Thyroid gland (tissue), 4 donors: ENCODE measurements around the gene MFAP4. TPM values are rescaled to one million over a fixed set of nuclear protein-coding genes. Genes with fewer than 3 reads are reported as not detected.

ENCODE experiments used
- DNase-seq, 2 donors: peaks; one replicate each; pipeline ENCODE4 v3.0.0-alpha.2; 2019
- H3K27ac ChIP-seq, 3 donors: fragments of 200-600 bp; sonication (generic); 1 replicate in 2 of 3; 2 replicates in 1 of 3; pipeline ENCODE4 v1.5.1; 2016 to 2019; ENCODE audit warnings: mild to moderate bottlenecking in 1 of 3, moderate library complexity in 1 of 3
- H3K27me3 ChIP-seq: fragments of 200-600 bp; sonication (generic); one replicate; pipeline ENCODE4 v1.5.1; 2019
- H3K36me3 ChIP-seq, 2 donors: fragments of 200-600 bp; sonication (generic); one replicate each; pipeline ENCODE4 v1.5.1; 2016 to 2019
- H3K4me1 ChIP-seq, 2 donors: fragments of 200-600 bp; sonication (generic); one replicate each; pipeline ENCODE4 v1.5.1; 2017 to 2019
- H3K4me3 ChIP-seq, 3 donors: fragments of 200-600 bp; sonication (generic); replicated peaks in 1 of 3; 1 replicate in 2 of 3; 2 replicates in 1 of 3; pipeline ENCODE4 v1.5.1; 2016; ENCODE audit warnings: mild to moderate bottlenecking in 1 of 3
- H3K9me3 ChIP-seq: fragments of 200-600 bp; sonication (generic); one replicate; pipeline ENCODE4 v1.5.1; 2017
- CTCF ChIP-seq, 6 experiments: fragments of 200-600 bp in 3 of 6; fragments of 450-650 bp in 3 of 6; sonication (generic) in 3 of 6; IDR thresholded peaks; one replicate each; pipeline ENCODE4 v1.5.1; 2016 to 2019; ENCODE audit warnings: antibody characterized with exemption in 6 of 6, mild to moderate bottlenecking in 2 of 6, inconsistent platforms in 1 of 6, moderate library complexity in 1 of 6
- POLR2A ChIP-seq, 2 donors: fragments of 450-650 bp; IDR thresholded peaks; one replicate each; pipeline ENCODE4 v1.6.1; 2017; ENCODE audit warnings: antibody characterized with exemption in 2 of 2, mild to moderate bottlenecking in 2 of 2, moderate library complexity in 1 of 2
- WGBS, 2 donors: methylation state at CpG; one replicate each; pipeline ENCODE4 v1.1.5; 2017; 5-methylcytosine and 5-hydroxymethylcytosine counted together
- intact Hi-C: fragments of 100-400 bp; cut with DNase I; formaldehyde crosslinking; loops from one replicate; pipeline ENCODE4 v1.15.1; 2023
- total RNA-seq, 4 donors: library from RNA; depleted of rRNA; stranded (reverse); fragments of >200 nt; gene quantifications; one replicate each; pipeline ENCODE4 v1.2.3, GENCODE V29; 2016

The MFAP4 gene
- total RNA-seq, 4 donors from 2014 or later, result 12.6 to 105 (median 53.5) TPM

DNA sequence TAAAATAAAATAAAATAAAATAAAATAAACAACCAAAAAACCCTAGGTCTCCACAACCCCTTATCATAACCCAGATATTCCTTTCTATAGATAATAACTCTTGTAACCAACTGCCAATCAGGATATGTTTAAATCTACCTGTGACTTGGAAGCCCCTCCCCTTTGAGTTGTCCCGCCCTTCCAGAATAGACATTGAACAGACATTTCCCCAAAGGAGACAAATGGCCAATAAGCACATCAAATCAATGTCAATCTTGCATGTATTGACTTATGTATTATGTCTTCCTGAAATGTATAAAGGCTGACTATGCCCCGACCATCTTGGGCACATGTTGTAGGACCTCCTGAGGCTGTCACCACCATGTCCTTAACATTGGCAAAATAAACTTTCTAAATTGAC, 10.2 kb downstream of the MFAP4 start:
- TF ChIP-seq CTCF (IDR thresholded peaks at IDR 0.05), result no peak
- no peak for TF ChIP-seq POLR2A (IDR thresholded peaks at IDR 0.05)
- DNase-seq, result no peak
- H3K36me3 ChIP-seq, result peaks cover 14 to 20% of the 10 kb centered on the region in 2 donors
- intact Hi-C loops, result no loop called here
- 43 to 50% methylated on average over 2 of the region's 2 CpGs for WGBS, 2 donors
- H3K4me1 ChIP-seq, result peaks cover 6 to 8% of the 10 kb centered on the region in 2 donors
- H3K9me3 ChIP-seq, result no peaks in the 10 kb centered on the region
- H3K4me3 ChIP-seq, result peak overlapping the region in 1 of 3 donors; percentile 80
- H3K27ac ChIP-seq, result peak overlapping the region in 2 of 3 donors; percentile 81 to 86
- H3K27me3 ChIP-seq, result no peaks in the 10 kb centered on the region

DNA sequence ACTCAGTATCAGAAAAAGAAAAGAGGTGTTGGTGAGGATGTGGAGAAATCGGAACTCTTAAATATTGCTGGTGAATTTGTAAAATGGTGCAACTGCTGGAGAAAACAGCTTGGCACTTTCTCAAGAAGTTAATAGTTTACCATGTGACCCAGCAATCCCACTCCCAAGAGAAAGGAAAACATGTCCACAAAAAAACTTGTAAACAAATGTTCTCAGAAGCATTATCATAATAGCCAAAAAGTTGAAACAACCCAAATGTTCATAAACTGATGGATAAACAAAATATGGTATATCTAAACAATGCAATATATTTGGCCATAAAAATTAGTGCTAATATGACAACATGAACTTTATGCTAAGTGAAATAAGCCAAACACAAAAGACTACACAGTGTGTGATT, 11.3 kb downstream of the MFAP4 start:
- WGBS, 2 donors, result 98% methylated on average over 1 of the region's 1 CpG
- intact Hi-C loops, result no loop called here
- H3K4me3 ChIP-seq, result no peak overlapping the region
- no peak overlapping the region for H3K27ac ChIP-seq
- peaks cover 6 to 8% of the 10 kb centered on the region in 2 donors for H3K4me1 ChIP-seq
- peaks cover 4 to 9% of the 10 kb centered on the region in 2 donors for H3K36me3 ChIP-seq
- H3K27me3 ChIP-seq, result no peaks in the 10 kb centered on the region
- no peak for DNase-seq
- H3K9me3 ChIP-seq, result no peaks in the 10 kb centered on the region
- TF ChIP-seq CTCF (IDR thresholded peaks at IDR 0.05) (no peak), POLR2A (IDR thresholded peaks at IDR 0.05) (no peak)

DNA sequence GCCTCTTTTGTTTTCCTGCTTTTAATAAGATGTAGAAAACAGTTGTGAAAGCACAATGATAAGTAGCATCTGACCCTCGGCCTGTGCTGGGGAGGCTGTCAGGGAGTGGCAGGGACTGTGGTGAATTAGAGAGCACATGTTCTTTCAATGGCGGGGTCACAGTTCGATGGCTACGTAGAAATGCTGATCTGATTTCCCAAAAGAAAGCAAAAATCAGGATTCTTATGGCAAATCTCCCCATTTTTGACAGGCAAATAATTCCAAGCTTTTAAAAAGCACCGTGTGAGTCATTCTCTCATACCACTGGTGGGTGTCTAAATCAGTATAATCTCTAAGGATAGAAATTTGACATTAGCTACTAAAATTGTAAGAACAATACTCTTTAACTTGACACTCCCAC, 12.9 kb downstream of the MFAP4 start:
- Histone ChIP-seq H3K4me1 (peaks cover 5 to 7% of the 10 kb centered on the region in 2 donors), H3K9me3 (no peaks in the 10 kb centered on the region), H3K27me3 (no peaks in the 10 kb centered on the region), H3K27ac (no peak overlapping the region), H3K4me3 (no peak overlapping the region), H3K36me3 (no peaks in the 10 kb centered on the region)
- no peak for DNase-seq
- WGBS, 2 donors, result 90% methylated on average over 5 of the region's 5 CpGs
- TF ChIP-seq CTCF (IDR thresholded peaks at IDR 0.05), result no peak
- TF ChIP-seq POLR2A (IDR thresholded peaks at IDR 0.05), result no peak
- intact Hi-C loops, result no loop called here

GRCh38 chr17:19372866-19373504, 14.0 kb downstream of the MFAP4 start:
- intact Hi-C loops, result no loop called here
- H3K27me3 ChIP-seq, result no peaks in the 10 kb centered on the region
- TF ChIP-seq CTCF (IDR thresholded peaks at IDR 0.05), result no peak
- TF ChIP-seq POLR2A (IDR thresholded peaks at IDR 0.05), result no peak
- H3K4me1 ChIP-seq, result peaks cover 0 to 3% of the 10 kb centered on the region in 2 donors
- no peaks in the 10 kb centered on the region for H3K36me3 ChIP-seq
- no peaks in the 10 kb centered on the region for H3K9me3 ChIP-seq
- H3K27ac ChIP-seq, result no peak overlapping the region
- DNase-seq, result no peak
- no peak overlapping the region for H3K4me3 ChIP-seq
- 87 to 89% methylated on average over 8 of the region's 8 CpGs for WGBS, 2 donors

- intact Hi-C loops, result no loop called here
- Histone ChIP-seq H3K36me3 (no peaks in the 10 kb centered on the region), H3K4me1 (peaks cover 0 to 3% of the 10 kb centered on the region in 2 donors), H3K4me3 (no peak overlapping the region), H3K27me3 (no peaks in the 10 kb centered on the region), H3K9me3 (no peaks in the 10 kb centered on the region), H3K27ac (no peak overlapping the region)
- no peak for DNase-seq
- 88 to 89% methylated on average over 12 of the region's 12 CpGs for WGBS, 2 donors
- TF ChIP-seq CTCF (IDR thresholded peaks at IDR 0.05), result no peak
- no peak for TF ChIP-seq POLR2A (IDR thresholded peaks at IDR 0.05)
Observed at GRCh38 chr17:19372439-19372838, 14.6 kb downstream of the MFAP4 start.
